IMR-90 (cell line): Measurements from ENCODE around the gene FICD. TPM values are rescaled to one million over a fixed set of nuclear protein-coding genes. Genes with fewer than 3 reads are reported as not detected.

Source experiments
- polyA plus RNA-seq, 3 experiments: library from polyadenylated mRNA; depleted of rRNA; stranded (reverse); fragments of >200 nt; gene quantifications; 2 replicates each; pipeline ENCODE4 v1.2.3, GENCODE V29; 2012; ENCODE audit warnings: low replicate concordance in 1 of 3
- total RNA-seq: library from RNA; depleted of rRNA; stranded (reverse); fragments of >200 nt; gene quantifications from 2 replicates; pipeline ENCODE4 v1.2.3, GENCODE V29; 2012; rRNA removed

FICD gene
- total and polyA plus RNA-seq, 2 of the 4 experiments (the other 2 are of a cell fraction) = 4.0 to 11.3 TPM

Other genes starting within 250 kb of the FICD start
- gene CMKLR1, start 176.0 kb upstream of the FICD start, total RNA-seq = not detected in 2 replicates
- not detected in 2 replicates for gene CMKLR1, start 176.0 kb upstream of the FICD start, polyA plus RNA-seq (2012; rRNA removed)
- gene SART3, start 45.9 kb downstream of the FICD start, total RNA-seq = 37.8 and 61.7 TPM in 2 replicates
- 19.8 and 22.6 TPM in 2 replicates for gene SART3, start 45.9 kb downstream of the FICD start, polyA plus RNA-seq (2012; rRNA removed)
- 52.7 and 58.3 TPM in 2 replicates for gene ISCU, start 47.3 kb downstream of the FICD start, total RNA-seq
- gene ISCU, start 47.3 kb downstream of the FICD start, polyA plus RNA-seq (2012; rRNA removed) = 77.9 and 87.2 TPM in 2 replicates
- gene TMEM119, start 82.8 kb downstream of the FICD start, total RNA-seq = 6.7 and 8.1 TPM in 2 replicates
- 8.4 and 9.2 TPM in 2 replicates for gene TMEM119, start 82.8 kb downstream of the FICD start, polyA plus RNA-seq (2012; rRNA removed)
- 2.8 and 3.2 TPM in 2 replicates for gene SELPLG, start 118.6 kb downstream of the FICD start, total RNA-seq
- gene SELPLG, start 118.6 kb downstream of the FICD start, polyA plus RNA-seq (2012; rRNA removed) = 10.8 and 13.9 TPM in 2 replicates
- gene CORO1C, start 216.2 kb downstream of the FICD start, total RNA-seq = 1,042 and 1,100 TPM in 2 replicates
- 591 and 675 TPM in 2 replicates for gene CORO1C, start 216.2 kb downstream of the FICD start, polyA plus RNA-seq (2012; rRNA removed)